HuH-7.5 (cell line): ENCODE measurements around the gene TP73.

Source experiments
- DNase-seq: peaks from one replicate; pipeline ENCODE4 v3.0.0; 2011; ENCODE audit warnings: low spot score

The TP73 gene

GRCh38 chr1:3689138-3689750 lies 36.9 kb downstream of the TP73 start:
- DNase-seq, result no peak

- no peak for DNase-seq
Observed at GRCh38 chr1:3690282-3691065, 38.2 kb downstream of the TP73 start.

GRCh38 chr1:3691421-3692204 lies 39.3 kb downstream of the TP73 start:
- DNase-seq, result no peak

GRCh38 chr1:3692598-3692997 lies 40.3 kb downstream of the TP73 start:
- DNase-seq, result no peak

- no peak for DNase-seq
Observed at GRCh38 chr1:3693321-3693720, 41.0 kb downstream of the TP73 start.

- peak; percentile 95 for DNase-seq
Observed at GRCh38 chr1:3695326-3696217, 43.3 kb downstream of the TP73 start.

- no peak for DNase-seq
Observed at GRCh38 chr1:3696689-3697088, 44.4 kb downstream of the TP73 start.

GRCh38 chr1:3697104-3697503 lies 44.8 kb downstream of the TP73 start:
- no peak for DNase-seq

- no peak for DNase-seq
Observed at GRCh38 chr1:3697810-3698209, 45.5 kb downstream of the TP73 start.

GRCh38 chr1:3698660-3699408 lies 46.5 kb downstream of the TP73 start:
- DNase-seq, result no peak

GRCh38 chr1:3699596-3699995 lies 47.3 kb downstream of the TP73 start:
- DNase-seq, result no peak

GRCh38 chr1:3700631-3701030 lies 48.3 kb downstream of the TP73 start:
- no peak for DNase-seq

GRCh38 chr1:3702528-3702927 lies 50.2 kb downstream of the TP73 start:
- no peak for DNase-seq

GRCh38 chr1:3702990-3703728 lies 50.8 kb downstream of the TP73 start:
- no peak for DNase-seq

GRCh38 chr1:3703786-3704371 lies 51.6 kb downstream of the TP73 start:
- no peak for DNase-seq

- no peak for DNase-seq
Observed at GRCh38 chr1:3705341-3705950, 53.1 kb downstream of the TP73 start.

- no peak for DNase-seq
Observed at GRCh38 chr1:3706651-3707297, 54.5 kb downstream of the TP73 start.

GRCh38 chr1:3707298-3707938 lies 55.1 kb downstream of the TP73 start:
- DNase-seq, result no peak

GRCh38 chr1:3707939-3708328 lies 55.6 kb downstream of the TP73 start:
- no peak for DNase-seq
